Muscle layer of colon (tissue), 2 donors: ENCODE measurements around the gene STXBP5L.
"Not testable (repeated sequence)": the region's sequence is repeated elsewhere in the genome, so short reads cannot be mapped to it uniquely, and the experiment has no call there.

ENCODE experiments used
- H3K27ac ChIP-seq: one replicate; pipeline ENCODE4 v1.7.0; 2013; ENCODE audit warnings: low read depth, mild to moderate bottlenecking, low read length, moderate library complexity
- H3K27me3 ChIP-seq, 2 donors: one replicate each; pipeline ENCODE4 v1.7.0; 2013; ENCODE audit warnings: low read length in 2 of 2, mild to moderate bottlenecking in 2 of 2; ENCODE audit not compliant: insufficient read depth in 2 of 2, control insufficient read depth in 1 of 2
- H3K36me3 ChIP-seq: one replicate; pipeline ENCODE4 v1.7.0; 2013; ENCODE audit warnings: mild to moderate bottlenecking, low read length; ENCODE audit not compliant: insufficient read depth
- H3K4me1 ChIP-seq: one replicate; pipeline ENCODE4 v1.7.0; 2013; ENCODE audit warnings: mild to moderate bottlenecking, low read length; ENCODE audit not compliant: insufficient read depth
- H3K4me3 ChIP-seq, 2 donors: one replicate each; pipeline ENCODE4 v1.7.0; 2013; ENCODE audit warnings: low read length in 2 of 2, low read depth in 1 of 2, mild to moderate bottlenecking in 1 of 2, moderate library complexity in 1 of 2
- H3K9ac ChIP-seq: one replicate; pipeline ENCODE4 v1.7.0; 2013; ENCODE audit warnings: low read length
- H3K9me3 ChIP-seq: one replicate; pipeline ENCODE4 v1.7.0; 2013; ENCODE audit warnings: mild to moderate bottlenecking, low read length
- donor health status: abdominal sarcoma.
- donor health status: Adenocarcinoma of cecum.

Gene STXBP5L

DNA sequence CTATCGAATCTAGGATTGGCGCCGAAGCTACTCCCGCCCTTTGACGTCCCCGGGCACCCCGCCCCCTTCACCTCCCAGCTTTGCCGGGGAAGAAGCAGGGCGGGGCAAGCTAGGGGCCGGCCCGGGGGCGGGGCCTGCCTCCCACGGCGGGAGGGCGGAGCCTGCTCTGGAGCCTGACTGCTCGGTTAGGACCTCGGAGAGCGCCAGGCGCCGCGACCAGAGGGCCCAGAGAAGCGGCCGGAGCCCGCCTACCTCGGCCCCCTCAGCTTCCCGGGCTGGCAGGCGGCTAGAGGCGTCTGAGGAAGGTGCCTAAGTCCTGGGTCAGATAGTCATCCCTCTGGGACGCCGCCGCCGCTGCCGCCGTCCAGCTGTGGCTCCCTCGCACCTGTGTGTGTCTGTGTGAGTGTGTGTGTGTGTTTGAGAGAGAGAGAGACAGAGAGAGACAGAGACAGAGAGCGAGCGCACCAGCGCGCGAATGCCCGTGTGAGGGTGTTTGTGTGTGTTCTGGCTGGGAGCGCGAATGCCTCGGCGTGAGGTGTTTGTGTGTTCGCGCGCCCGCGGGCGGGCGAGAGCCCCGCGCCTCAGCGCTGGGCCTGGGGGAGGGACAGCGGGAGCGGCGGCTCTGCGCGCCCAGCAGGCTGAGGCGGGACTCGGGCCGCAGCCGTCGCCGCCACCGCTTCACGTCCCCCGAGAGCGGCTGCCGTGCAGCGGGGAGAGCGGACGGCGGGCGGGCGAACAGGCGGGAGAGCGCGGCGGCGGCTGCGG is at the start of gene STXBP5L:
TSS of gene STXBP5L (plus strand) at position 176 of the 765 bp plus-strand sequence. CDS start 1,374 bp downstream, outside the sequence.
- H3K9ac ChIP-seq: no peak within 1 kb of the TSS
- peaks cover 6% of the 10 kb centered on the region for H3K4me1 ChIP-seq
- H3K4me3 ChIP-seq: peak within 1 kb of the TSS; percentile 64 to 71

DNA sequence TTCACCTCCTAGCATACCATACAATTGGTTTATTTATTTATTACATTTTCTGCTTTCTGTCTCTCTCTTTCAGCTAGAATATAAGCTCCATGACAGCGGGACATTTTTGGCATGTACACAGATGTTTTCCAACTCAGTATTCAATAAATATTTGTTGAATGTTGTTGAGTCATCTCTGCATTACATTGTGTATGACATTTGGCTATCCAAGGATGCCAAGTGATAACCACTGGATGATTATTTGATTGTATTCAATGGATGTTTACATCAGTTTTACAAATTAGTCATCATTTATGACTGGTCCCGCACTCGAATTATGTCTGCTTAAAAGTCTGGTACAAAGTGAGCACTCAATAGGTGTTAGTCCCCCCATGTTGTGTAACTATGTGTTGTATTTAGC is 49.5 kb upstream of the STXBP5L start:
- Histone ChIP-seq H3K9ac (no peak overlapping the region), H3K9me3 (no peaks in the 10 kb centered on the region), H3K4me3 (no peak overlapping the region), H3K27me3 (no peaks in the 10 kb centered on the region), H3K27ac (no peak overlapping the region), H3K4me1 (no peaks in the 10 kb centered on the region), H3K36me3 (no peaks in the 10 kb centered on the region)

More for the DNA sequence above, at the start of gene STXBP5L:
- Histone ChIP-seq H3K27me3 (no peaks in the 10 kb centered on the region), H3K9me3 (no peaks in the 10 kb centered on the region), H3K27ac (no peak within 1 kb of the TSS), H3K36me3 (no peaks in the 10 kb centered on the region)

DNA sequence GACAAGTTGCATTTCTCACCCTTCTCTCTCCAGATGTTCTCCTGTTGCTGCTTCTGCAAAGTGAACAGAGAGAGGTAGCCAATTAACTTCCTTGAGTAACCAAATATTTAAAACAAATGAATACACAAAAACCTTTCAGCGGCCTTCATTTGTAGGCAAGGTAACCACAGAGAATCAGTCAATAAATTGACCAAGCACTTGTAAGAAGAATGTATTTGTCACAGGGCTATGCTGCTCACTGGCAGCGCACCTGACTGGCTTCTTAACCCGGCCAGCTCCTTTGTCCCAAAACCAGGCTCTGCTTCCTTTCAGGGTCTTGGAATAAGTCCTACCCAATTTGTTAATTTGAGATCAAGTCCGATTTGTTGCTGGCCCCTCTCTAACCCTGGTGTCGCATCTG is 43.5 kb upstream of the STXBP5L start:
- Histone ChIP-seq H3K27ac (no peak overlapping the region), H3K36me3 (no peaks in the 10 kb centered on the region), H3K27me3 (no peaks in the 10 kb centered on the region)

DNA sequence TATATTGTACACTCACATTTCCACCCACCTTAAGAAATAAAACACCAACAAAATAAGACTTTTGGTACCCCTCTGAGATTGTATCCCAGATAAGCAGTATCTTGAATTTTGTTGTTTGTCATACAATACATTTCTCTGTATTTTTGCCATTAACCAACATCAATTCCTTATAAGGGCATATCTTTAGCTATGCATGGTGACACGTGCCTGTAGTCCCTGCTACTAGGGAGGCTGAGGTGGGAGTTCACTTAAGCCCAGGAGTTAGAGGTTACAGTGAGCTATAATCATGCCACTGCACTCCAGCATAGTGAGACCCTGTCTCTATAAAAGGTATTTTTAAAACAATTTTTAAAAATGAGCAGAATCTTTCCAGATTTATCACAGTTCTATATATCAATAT is 32.5 kb upstream of the STXBP5L start:
- no peaks in the 10 kb centered on the region for H3K9me3 ChIP-seq
- H3K36me3 ChIP-seq: no peaks in the 10 kb centered on the region
- no peaks in the 10 kb centered on the region for H3K27me3 ChIP-seq
- H3K4me3 ChIP-seq: no peak overlapping the region
- no peaks in the 10 kb centered on the region for H3K4me1 ChIP-seq
- no peak overlapping the region for H3K9ac ChIP-seq
- no peak overlapping the region for H3K27ac ChIP-seq

More for the DNA sequence above, 43.5 kb upstream of the STXBP5L start:
- H3K4me3 ChIP-seq: no peak overlapping the region
- no peaks in the 10 kb centered on the region for H3K9me3 ChIP-seq
- no peak overlapping the region for H3K9ac ChIP-seq
- H3K4me1 ChIP-seq: no peaks in the 10 kb centered on the region

DNA sequence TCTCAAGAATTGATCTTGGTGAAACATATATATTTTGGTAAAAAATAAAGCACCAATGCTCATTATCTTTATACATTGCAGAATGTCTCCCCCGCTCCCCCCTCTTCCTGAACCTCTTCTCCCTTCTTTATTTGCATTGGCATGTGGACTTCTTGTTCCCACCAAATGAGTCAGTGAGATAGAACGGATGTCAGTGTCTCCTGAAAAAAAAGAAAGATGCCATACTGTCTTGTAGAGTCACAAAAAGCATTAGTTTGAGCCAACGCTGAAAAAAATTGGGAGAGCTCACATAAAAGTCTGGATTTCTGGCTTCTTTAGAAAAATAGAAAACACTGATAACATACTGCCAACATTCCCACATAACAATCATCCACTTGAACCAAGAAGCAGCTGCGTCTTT is 32.0 kb upstream of the STXBP5L start:
- no peak overlapping the region for H3K27ac ChIP-seq
- H3K36me3 ChIP-seq: no peaks in the 10 kb centered on the region
- no peaks in the 10 kb centered on the region for H3K9me3 ChIP-seq
- no peak overlapping the region for H3K9ac ChIP-seq
- H3K27me3 ChIP-seq: no peaks in the 10 kb centered on the region
- H3K4me3 ChIP-seq: no peak overlapping the region
- H3K4me1 ChIP-seq: no peaks in the 10 kb centered on the region

DNA sequence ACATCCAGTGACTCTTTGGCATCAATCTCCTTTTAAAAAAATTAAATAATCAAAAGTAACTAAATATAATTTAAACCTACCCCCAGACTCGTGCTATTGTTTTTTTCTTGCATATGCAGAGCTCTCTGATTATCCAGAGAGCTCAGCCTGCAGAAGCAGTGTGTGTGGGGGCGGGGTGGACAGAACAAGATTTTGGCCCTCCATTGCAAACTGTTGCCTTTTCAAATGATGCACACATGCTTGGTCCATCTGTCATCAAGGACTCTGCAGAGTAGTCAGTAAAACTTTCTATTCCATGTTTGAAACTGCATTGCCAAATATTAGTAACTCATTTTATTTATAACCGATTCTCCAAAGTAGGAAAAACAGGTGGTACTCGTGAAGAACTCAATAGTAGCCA is 28.6 kb upstream of the STXBP5L start:
- Histone ChIP-seq H3K9ac (no peak overlapping the region), H3K27ac (no peak overlapping the region), H3K36me3 (no peaks in the 10 kb centered on the region), H3K27me3 (no peaks in the 10 kb centered on the region), H3K9me3 (no peaks in the 10 kb centered on the region), H3K4me3 (no peak overlapping the region), H3K4me1 (no peaks in the 10 kb centered on the region)

DNA sequence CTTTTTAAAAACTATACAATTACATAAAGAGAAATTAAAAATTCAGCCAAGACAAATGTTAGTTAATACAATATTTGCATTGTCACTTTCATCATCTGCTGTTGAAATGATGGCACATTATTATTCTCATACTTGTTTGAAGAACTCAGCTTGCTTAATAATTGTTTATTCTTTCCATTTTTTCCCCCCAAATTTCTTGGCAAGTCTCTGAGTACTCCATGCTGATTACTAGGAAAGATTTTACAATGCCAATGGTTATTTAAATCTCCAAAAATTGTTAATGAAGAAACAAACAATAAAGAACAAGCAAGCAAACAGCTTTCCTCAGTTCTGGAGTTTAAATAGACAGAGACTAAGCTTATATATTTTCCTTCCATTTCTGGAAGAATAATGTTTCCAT is 15.1 kb upstream of the STXBP5L start:
- Histone ChIP-seq H3K27me3 (no peaks in the 10 kb centered on the region), H3K4me1 (peaks cover 18% of the 10 kb centered on the region), H3K9ac (no peak overlapping the region), H3K27ac (no peak overlapping the region), H3K4me3 (no peak overlapping the region), H3K9me3 (no peaks in the 10 kb centered on the region), H3K36me3 (no peaks in the 10 kb centered on the region)

DNA sequence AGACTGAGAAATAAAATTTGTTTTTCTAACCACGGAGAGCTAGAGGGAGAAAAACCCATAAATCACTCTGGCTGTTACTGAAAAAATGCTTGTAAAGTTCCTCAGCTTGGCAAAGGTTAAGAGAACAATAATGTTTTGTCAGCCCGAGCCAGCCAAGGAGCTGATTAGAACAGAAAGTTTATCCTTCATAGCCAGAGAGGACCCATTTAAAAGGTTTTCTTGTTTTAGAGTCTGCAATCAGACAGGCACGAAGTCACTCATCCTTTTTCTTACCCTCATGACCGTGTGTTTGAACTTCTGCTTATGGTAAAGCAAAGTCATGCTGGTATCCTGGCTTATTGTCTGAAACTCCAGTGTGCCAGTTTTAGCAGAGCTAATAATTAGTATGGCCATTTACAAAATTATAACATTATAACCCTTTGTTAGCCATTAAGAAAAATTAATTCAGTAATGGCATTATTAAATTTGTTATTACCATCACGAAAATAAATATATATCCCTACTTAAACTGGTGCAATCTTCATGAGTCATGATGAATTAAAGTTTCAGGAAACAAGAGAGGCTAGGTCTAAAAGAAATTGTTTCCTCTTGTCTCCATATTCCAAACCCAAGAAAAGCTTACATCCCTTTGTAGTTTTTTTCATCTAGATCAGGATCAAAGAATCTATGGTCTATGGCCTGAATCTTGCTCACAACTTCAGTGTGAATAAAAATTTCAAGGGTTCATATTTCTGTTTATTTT is 13.5 kb upstream of the STXBP5L start:
- Histone ChIP-seq H3K9me3 (no peaks in the 10 kb centered on the region), H3K4me3 (no peak overlapping the region), H3K9ac (no peak overlapping the region), H3K27me3 (no peaks in the 10 kb centered on the region), H3K27ac (no peak overlapping the region), H3K4me1 (peaks cover 18% of the 10 kb centered on the region), H3K36me3 (no peaks in the 10 kb centered on the region)

DNA sequence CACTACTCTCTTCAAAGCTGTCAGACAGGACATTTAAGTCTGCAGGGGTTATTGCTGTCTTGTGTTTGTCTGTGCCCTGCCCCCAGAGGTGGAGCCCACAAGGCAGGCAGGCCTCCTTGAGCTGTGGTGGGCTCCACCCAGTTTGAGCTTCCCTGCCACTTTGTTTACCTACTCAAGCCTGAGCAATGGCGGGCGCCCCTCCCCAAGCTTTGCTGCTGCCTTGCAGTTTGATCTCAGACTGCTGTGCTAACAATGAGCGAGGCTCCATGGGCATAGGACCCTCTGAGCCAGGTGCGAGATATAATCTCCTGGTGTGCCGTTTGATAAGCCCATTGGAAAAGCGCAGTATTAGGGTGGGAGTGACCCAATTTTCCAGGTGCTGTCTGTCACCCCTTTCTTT is 6.3 kb upstream of the STXBP5L start:
- not testable (repeated sequence) for H3K27me3 ChIP-seq, H3K27ac ChIP-seq, H3K9me3 ChIP-seq, H3K9ac ChIP-seq, H3K36me3 ChIP-seq, H3K4me1 ChIP-seq, H3K4me3 ChIP-seq

DNA sequence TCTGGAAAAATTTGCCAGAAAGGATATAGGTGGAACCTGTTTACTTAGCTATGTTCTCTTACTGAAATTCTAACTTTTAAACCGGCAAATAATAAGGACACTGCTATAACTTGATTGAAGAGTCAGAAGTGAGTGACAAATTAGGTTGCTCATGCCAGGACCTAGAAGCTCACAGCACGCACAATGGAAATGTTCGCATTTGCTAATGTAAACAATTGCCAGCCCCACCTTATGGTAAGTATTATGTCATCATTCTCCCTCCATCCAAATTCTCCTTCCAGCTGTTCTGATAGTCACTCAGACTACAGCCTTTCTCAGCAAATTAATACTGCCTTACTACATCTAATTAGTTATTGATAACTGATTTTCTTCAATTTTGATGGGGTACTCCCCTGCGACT is 4.8 kb upstream of the STXBP5L start:
- Histone ChIP-seq H3K4me1 (no peaks in the 10 kb centered on the region), H3K9ac (no peak overlapping the region), H3K9me3 (no peaks in the 10 kb centered on the region), H3K4me3 (no peak overlapping the region), H3K27ac (no peak overlapping the region), H3K36me3 (no peaks in the 10 kb centered on the region), H3K27me3 (no peaks in the 10 kb centered on the region)

DNA sequence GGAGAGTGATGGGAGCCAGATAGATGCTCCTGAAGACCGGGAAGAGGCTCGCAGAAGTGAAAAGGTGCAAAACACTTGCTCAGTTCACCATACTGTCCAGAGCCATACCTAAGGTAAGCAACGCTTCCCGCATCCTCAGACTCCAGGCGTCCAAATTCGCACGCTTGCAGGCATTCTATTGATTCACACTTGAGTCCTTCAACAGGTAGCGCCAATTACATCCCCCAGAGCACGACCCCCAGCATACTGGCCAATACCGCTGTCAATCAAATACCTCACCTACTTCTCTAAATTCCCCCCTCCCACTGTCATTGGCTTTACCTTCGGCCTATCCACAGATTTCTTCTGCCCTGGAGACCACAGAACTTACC is 361 bp upstream of the STXBP5L start:
- Histone ChIP-seq H3K4me3 (peak overlapping the region in 1 of 2 donors; percentile 64), H3K27ac (no peak overlapping the region), H3K36me3 (no peaks in the 10 kb centered on the region), H3K27me3 (no peaks in the 10 kb centered on the region), H3K9ac (no peak overlapping the region), H3K9me3 (no peaks in the 10 kb centered on the region), H3K4me1 (peaks cover 6% of the 10 kb centered on the region)
